IgD-negative memory B cell (primary cell): Measurements from ENCODE around the gene AKT1. TPM values are rescaled to one million over a fixed set of nuclear protein-coding genes. Genes with fewer than 3 reads are reported as not detected.

Experiments used
- H3K27ac Mint-ChIP-seq, 3 donors: one replicate each; pipeline ENCODE4 v1.8.0; 2020 to 2022; ENCODE audit warnings: mild to moderate bottlenecking in 3 of 3, mixed read lengths in 3 of 3, moderate library complexity in 1 of 3
- H3K27me3 Mint-ChIP-seq: one replicate; pipeline ENCODE4 v1.8.0; 2021; ENCODE audit warnings: mixed read lengths
- H3K36me3 Mint-ChIP-seq: one replicate; pipeline ENCODE4 v1.8.0; 2020; ENCODE audit warnings: mild to moderate bottlenecking, mixed read lengths
- H3K4me1 Mint-ChIP-seq, 3 donors: one replicate each; pipeline ENCODE4 v1.8.0; 2020 to 2022; ENCODE audit warnings: mixed read lengths in 3 of 3, mild to moderate bottlenecking in 1 of 3
- H3K4me3 Mint-ChIP-seq, 4 donors: one replicate each; pipeline ENCODE4 v1.8.0; 2020 to 2022; ENCODE audit warnings: mild to moderate bottlenecking in 4 of 4, mixed read lengths in 4 of 4, moderate library complexity in 3 of 4
- H3K9me3 Mint-ChIP-seq, 3 donors: one replicate each; pipeline ENCODE4 v1.8.0; 2020 to 2021; ENCODE audit warnings: mixed read lengths in 3 of 3, mild to moderate bottlenecking in 1 of 3
- polyA plus RNA-seq: library from polyadenylated mRNA; unstranded; fragments of 300-500 nt; fragmentation: Illumina TruSeq; gene quantifications from one replicate; pipeline ENCODE4 v1.2.3, GENCODE V29; 2021

Gene AKT1
- polyA plus RNA-seq, 1 donor from 2014 or later: 8.2 TPM

GRCh38 chr14:104769324-104770071, 26.1 kb downstream of the AKT1 start:
- Mint-ChIP-seq H3K36me3 (peaks cover 5% of the 10 kb centered on the region), H3K9me3 (no peaks in the 10 kb centered on the region), H3K4me3 (peak overlapping the region in 1 of 4 donors; percentile 47), H3K4me1 (peaks cover 0 to 4% (median 0%) of the 10 kb centered on the region in 3 donors), H3K27me3 (no peaks in the 10 kb centered on the region), H3K27ac (no peak overlapping the region)

GRCh38 chr14:104768437-104769323, 26.9 kb downstream of the AKT1 start:
- H3K4me3 Mint-ChIP-seq: peak overlapping the region in 1 of 4 donors; percentile 47

GRCh38 chr14:104767634-104767918, 28.0 kb downstream of the AKT1 start:
- Mint-ChIP-seq H3K4me1 (peaks cover 0 to 4% (median 1%) of the 10 kb centered on the region in 3 donors), H3K36me3 (peaks cover 5% of the 10 kb centered on the region), H3K27ac (no peak overlapping the region), H3K9me3 (no peaks in the 10 kb centered on the region), H3K4me3 (no peak overlapping the region), H3K27me3 (no peaks in the 10 kb centered on the region)

More at GRCh38 chr14:104768437-104769323, 26.9 kb downstream of the AKT1 start:
- Mint-ChIP-seq H3K36me3 (peaks cover 5% of the 10 kb centered on the region), H3K27me3 (no peaks in the 10 kb centered on the region), H3K4me1 (peaks cover 0 to 4% (median 0%) of the 10 kb centered on the region in 3 donors), H3K9me3 (no peaks in the 10 kb centered on the region), H3K27ac (peak overlapping the region in 1 of 3 donors; percentile 76)

- Mint-ChIP-seq H3K4me3 (no peak overlapping the region), H3K9me3 (no peaks in the 10 kb centered on the region), H3K27me3 (no peaks in the 10 kb centered on the region), H3K36me3 (peaks cover 5% of the 10 kb centered on the region), H3K4me1 (peaks cover 0 to 4% (median 1%) of the 10 kb centered on the region in 3 donors), H3K27ac (no peak overlapping the region)
These were observed 28.5 kb downstream of the AKT1 start for GRCh38 chr14:104766863-104767633.

- Mint-ChIP-seq H3K4me3 (no peak overlapping the region), H3K4me1 (peaks cover 0 to 4% (median 1%) of the 10 kb centered on the region in 3 donors), H3K27me3 (no peaks in the 10 kb centered on the region)
These were observed 29.2 kb downstream of the AKT1 start for GRCh38 chr14:104766256-104766862.

GRCh38 chr14:104765517-104765916, 30.0 kb downstream of the AKT1 start:
- peaks cover 0 to 6% (median 1%) of the 10 kb centered on the region in 3 donors for H3K4me1 Mint-ChIP-seq
- H3K36me3 Mint-ChIP-seq: peaks cover 1% of the 10 kb centered on the region
- no peaks in the 10 kb centered on the region for H3K9me3 Mint-ChIP-seq
- no peak overlapping the region for H3K4me3 Mint-ChIP-seq
- no peak overlapping the region for H3K27ac Mint-ChIP-seq
- H3K27me3 Mint-ChIP-seq: no peaks in the 10 kb centered on the region

More at GRCh38 chr14:104766256-104766862, 29.2 kb downstream of the AKT1 start:
- Mint-ChIP-seq H3K27ac (no peak overlapping the region), H3K9me3 (no peaks in the 10 kb centered on the region), H3K36me3 (peaks cover 5% of the 10 kb centered on the region)

GRCh38 chr14:104758981-104759969, 36.3 kb downstream of the AKT1 start:
- peak overlapping the region in 1 of 4 donors; percentile 65 for H3K4me3 Mint-ChIP-seq
- no peaks in the 10 kb centered on the region for H3K9me3 Mint-ChIP-seq
- peaks cover 2% of the 10 kb centered on the region for H3K36me3 Mint-ChIP-seq
- peak overlapping the region in 1 of 3 donors; percentile 73 for H3K27ac Mint-ChIP-seq
- no peaks in the 10 kb centered on the region for H3K27me3 Mint-ChIP-seq
- peaks cover 0 to 11% (median 10%) of the 10 kb centered on the region in 3 donors for H3K4me1 Mint-ChIP-seq

GRCh38 chr14:104757681-104758392, 37.7 kb downstream of the AKT1 start:
- Mint-ChIP-seq H3K4me3 (peak overlapping the region in 1 of 4 donors; percentile 78), H3K36me3 (peaks cover 2% of the 10 kb centered on the region), H3K4me1 (peaks cover 6 to 21% (median 18%) of the 10 kb centered on the region in 3 donors), H3K9me3 (no peaks in the 10 kb centered on the region), H3K27me3 (no peaks in the 10 kb centered on the region), H3K27ac (no peak overlapping the region)

GRCh38 chr14:104757238-104757585, 38.3 kb downstream of the AKT1 start:
- peak overlapping the region in 1 of 4 donors; percentile 78 for H3K4me3 Mint-ChIP-seq
- H3K4me1 Mint-ChIP-seq: peaks cover 6 to 24% (median 18%) of the 10 kb centered on the region in 3 donors
- H3K27me3 Mint-ChIP-seq: no peaks in the 10 kb centered on the region
- no peaks in the 10 kb centered on the region for H3K9me3 Mint-ChIP-seq
- peaks cover 2% of the 10 kb centered on the region for H3K36me3 Mint-ChIP-seq
- peak overlapping the region in 1 of 3 donors; percentile 46 for H3K27ac Mint-ChIP-seq

- Mint-ChIP-seq H3K4me3 (peak overlapping the region in 2 of 4 donors; percentile 41 to 78), H3K4me1 (peaks cover 6 to 24% (median 18%) of the 10 kb centered on the region in 3 donors), H3K27me3 (no peaks in the 10 kb centered on the region), H3K27ac (peak overlapping the region in 2 of 3 donors; percentile 46 to 73), H3K9me3 (no peaks in the 10 kb centered on the region), H3K36me3 (peaks cover 2% of the 10 kb centered on the region)
These were observed 38.9 kb downstream of the AKT1 start for GRCh38 chr14:104756477-104757237.

- no peaks in the 10 kb centered on the region for H3K27me3 Mint-ChIP-seq
- no peaks in the 10 kb centered on the region for H3K9me3 Mint-ChIP-seq
- peaks cover 2% of the 10 kb centered on the region for H3K36me3 Mint-ChIP-seq
- peaks cover 6 to 24% (median 16%) of the 10 kb centered on the region in 3 donors for H3K4me1 Mint-ChIP-seq
- peak overlapping the region in 1 of 3 donors; percentile 55 for H3K27ac Mint-ChIP-seq
- peak overlapping the region in 2 of 4 donors; percentile 41 to 86 for H3K4me3 Mint-ChIP-seq
These were observed 39.9 kb downstream of the AKT1 start for GRCh38 chr14:104755621-104756020.

- Mint-ChIP-seq H3K4me3 (peak overlapping the region; percentile 86 to 95 (median 92)), H3K36me3 (peaks cover 2% of the 10 kb centered on the region), H3K27me3 (no peaks in the 10 kb centered on the region), H3K27ac (peak overlapping the region; percentile 73 to 96 (median 84)), H3K4me1 (peaks cover 6 to 24% (median 18%) of the 10 kb centered on the region in 3 donors), H3K9me3 (no peaks in the 10 kb centered on the region)
These were observed 41.2 kb downstream of the AKT1 start for GRCh38 chr14:104754213-104754851.
